AG04450 (cell line): ENCODE results near the gene PRSS12. TPM values are rescaled to one million over a fixed set of nuclear protein-coding genes. Genes with fewer than 3 reads are reported as not detected.

ENCODE experiments used
- CTCF ChIA-PET: fragments of 300-600, 350-600 bp; formaldehyde crosslinking; extraction: SDS; loops from one replicate; lab custom pipeline; 2022; ENCODE audit warnings: antibody characterized with exemption, inconsistent platforms; lab: Charles Lee
- POLR2A ChIA-PET: fragments of 350-600 bp; formaldehyde crosslinking; extraction: SDS; loops from one replicate; lab custom pipeline; 2021; ENCODE audit warnings: antibody characterized with exemption, inconsistent platforms; lab: Yijun Ruan, JAX
- DNase-seq: peaks from one replicate; pipeline ENCODE4 v3.0.0-alpha.2; 2011; ENCODE audit warnings: low read depth, low spot score
- H3K27ac ChIP-seq: one replicate; pipeline ENCODE4 v1.5.1; 2012; ENCODE audit warnings: low read depth, low read length, control low read depth
- H3K27me3 ChIP-seq: one replicate; pipeline ENCODE4 v1.6.0; 2012; ENCODE audit warnings: low read length; ENCODE audit not compliant: control insufficient read depth, insufficient read depth
- H3K4me3 ChIP-seq: 2 replicates; pipeline ENCODE4 v1.5.1; 2011; ENCODE audit warnings: mild to moderate bottlenecking, low read depth, low read length, control low read depth
- H3K9me3 ChIP-seq: 2 replicates; pipeline ENCODE4 v1.5.1; 2012; ENCODE audit warnings: low read length; ENCODE audit not compliant: control insufficient read depth, insufficient read depth
- polyA plus RNA-seq: library from polyadenylated mRNA; depleted of rRNA; stranded (reverse); fragments of >200 nt; gene quantifications from 2 replicates; pipeline ENCODE4 v1.2.3, GENCODE V29; 2011
- TF ChIP-seq, protein P1 (sequence below): IDR thresholded peaks from 2 replicates; pipeline ENCODE4 v1.5.1; 2011; ENCODE audit warnings: low read depth, low read length, control low read depth, inconsistent platforms

The PRSS12 gene
- polyA plus RNA-seq, 1 experiment: 155 TPM

DNA sequence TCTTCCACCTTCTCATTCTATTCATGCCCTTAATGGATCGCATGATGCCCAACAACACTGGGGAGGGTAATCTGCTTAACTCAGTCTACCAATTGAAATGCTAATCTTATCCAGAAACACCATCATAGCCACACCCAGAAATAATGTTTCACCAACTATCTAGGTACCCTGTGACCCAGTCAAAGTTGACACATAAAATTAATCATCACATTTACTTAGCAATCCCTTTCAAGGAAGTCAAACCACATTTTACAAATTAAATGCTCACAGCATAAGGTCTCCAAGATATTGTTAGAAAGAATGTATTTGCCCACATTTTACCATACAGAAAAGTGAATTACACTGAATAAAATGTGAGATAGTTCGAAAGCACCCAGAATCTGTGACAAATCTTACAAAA lies 92.5 kb downstream of the PRSS12 start:
- CTCF ChIA-PET: interaction anchor here (0.8 to 2.6 kb wide), 2 partner anchors 11 to 35 kb away, joined by 3 to 14 read pairs; no protein-coding TSS in a partner anchor
- Histone ChIP-seq H3K27me3 (no peaks in the 10 kb centered on the region), H3K27ac (no peak overlapping the region), H3K4me3 (no peak overlapping the region), H3K9me3 (no peaks in the 10 kb centered on the region; the same call in 1 of the 2 replicates)
- POLR2A ChIA-PET: no interaction called here
- TF ChIP-seq, protein P1, sequence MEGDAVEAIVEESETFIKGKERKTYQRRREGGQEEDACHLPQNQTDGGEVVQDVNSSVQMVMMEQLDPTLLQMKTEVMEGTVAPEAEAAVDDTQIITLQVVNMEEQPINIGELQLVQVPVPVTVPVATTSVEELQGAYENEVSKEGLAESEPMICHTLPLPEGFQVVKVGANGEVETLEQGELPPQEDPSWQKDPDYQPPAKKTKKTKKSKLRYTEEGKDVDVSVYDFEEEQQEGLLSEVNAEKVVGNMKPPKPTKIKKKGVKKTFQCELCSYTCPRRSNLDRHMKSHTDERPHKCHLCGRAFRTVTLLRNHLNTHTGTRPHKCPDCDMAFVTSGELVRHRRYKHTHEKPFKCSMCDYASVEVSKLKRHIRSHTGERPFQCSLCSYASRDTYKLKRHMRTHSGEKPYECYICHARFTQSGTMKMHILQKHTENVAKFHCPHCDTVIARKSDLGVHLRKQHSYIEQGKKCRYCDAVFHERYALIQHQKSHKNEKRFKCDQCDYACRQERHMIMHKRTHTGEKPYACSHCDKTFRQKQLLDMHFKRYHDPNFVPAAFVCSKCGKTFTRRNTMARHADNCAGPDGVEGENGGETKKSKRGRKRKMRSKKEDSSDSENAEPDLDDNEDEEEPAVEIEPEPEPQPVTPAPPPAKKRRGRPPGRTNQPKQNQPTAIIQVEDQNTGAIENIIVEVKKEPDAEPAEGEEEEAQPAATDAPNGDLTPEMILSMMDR: no peak
- DNase-seq: no peak

DNA sequence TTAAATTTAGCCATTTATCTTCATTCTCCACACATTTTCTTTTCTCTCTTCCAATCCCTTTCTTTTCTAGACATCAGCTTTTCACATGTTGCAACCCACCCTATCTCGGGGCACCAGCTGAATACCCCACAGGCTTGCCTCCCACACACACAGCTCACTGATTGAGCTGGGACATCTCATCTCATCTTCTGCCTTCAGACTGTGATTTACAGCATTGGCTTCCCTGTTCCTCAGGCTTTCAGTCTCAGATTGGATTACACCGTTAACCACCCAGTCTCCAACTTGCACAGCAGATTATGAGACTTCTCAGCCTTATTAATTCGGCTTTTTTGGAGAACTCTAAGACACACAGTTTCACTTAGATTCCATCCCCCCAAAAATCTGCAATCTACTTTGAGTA lies 93.7 kb downstream of the PRSS12 start:
- Histone ChIP-seq H3K9me3 (no peaks in the 10 kb centered on the region), H3K27ac (no peak overlapping the region), H3K27me3 (no peaks in the 10 kb centered on the region), H3K4me3 (no peak overlapping the region)
- TF ChIP-seq, protein P1: no peak
- DNase-seq: no peak
- ChIA-PET CTCF (no interaction called here), POLR2A (no interaction called here)

- TF ChIP-seq, protein P1: no peak
- H3K9me3 ChIP-seq: no peaks in the 10 kb centered on the region
- no peak for DNase-seq
- H3K27me3 ChIP-seq: no peaks in the 10 kb centered on the region
- ChIA-PET CTCF (interaction anchor here (1.3 to 1.5 kb wide), 2 partner anchors 16 to 30 kb away, joined by 5 to 8 read pairs; no protein-coding TSS in a partner anchor), POLR2A (interaction anchor here (0.7 kb wide), 1 partner anchor 712 kb away, joined by 3 read pairs; no protein-coding TSS in a partner anchor)
- H3K27ac ChIP-seq: no peak overlapping the region
- no peak overlapping the region for H3K4me3 ChIP-seq
Observed at GRCh38 chr4:118254368-118254767, 98.4 kb downstream of the PRSS12 start.

GRCh38 chr4:118249890-118250289 lies 102.9 kb downstream of the PRSS12 start:
- Histone ChIP-seq H3K27me3 (no peaks in the 10 kb centered on the region), H3K4me3 (no peak overlapping the region), H3K27ac (no peak overlapping the region), H3K9me3 (no peaks in the 10 kb centered on the region)
- TF ChIP-seq, protein P1: no peak
- ChIA-PET POLR2A (no interaction called here), CTCF (interaction anchor here (1.0 kb wide), 1 partner anchor 25 kb away, joined by 3 read pairs; no protein-coding TSS in a partner anchor)
- DNase-seq: no peak

DNA sequence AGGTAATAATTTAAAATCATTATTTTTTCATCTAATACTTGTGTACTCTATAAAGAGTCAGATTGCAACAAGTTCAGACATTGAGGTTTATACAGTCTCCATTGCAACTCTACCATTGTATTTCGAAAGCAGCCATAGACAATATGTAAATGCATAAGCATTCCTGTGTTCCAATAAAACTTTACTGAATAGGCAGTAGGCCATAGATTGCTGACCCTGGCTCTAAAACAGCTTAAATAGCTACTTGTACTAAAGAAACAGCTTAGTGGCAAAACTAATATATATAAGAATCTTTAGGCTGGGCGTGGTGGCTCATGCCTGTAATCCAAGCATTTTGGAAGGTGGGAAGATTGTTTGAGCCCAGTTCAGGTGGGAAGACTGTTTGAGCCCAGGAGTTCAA lies 115.3 kb downstream of the PRSS12 start:
- TF ChIP-seq, protein P1: no peak

More for the DNA sequence above, 115.3 kb downstream of the PRSS12 start:
- Histone ChIP-seq H3K9me3 (no peaks in the 10 kb centered on the region), H3K4me3 (no peak overlapping the region), H3K27me3 (no peaks in the 10 kb centered on the region), H3K27ac (no peak overlapping the region)
- ChIA-PET CTCF (no interaction called here), POLR2A (no interaction called here)
- no peak for DNase-seq
